ENCODE data around the gene SLC7A10.

DNA sequence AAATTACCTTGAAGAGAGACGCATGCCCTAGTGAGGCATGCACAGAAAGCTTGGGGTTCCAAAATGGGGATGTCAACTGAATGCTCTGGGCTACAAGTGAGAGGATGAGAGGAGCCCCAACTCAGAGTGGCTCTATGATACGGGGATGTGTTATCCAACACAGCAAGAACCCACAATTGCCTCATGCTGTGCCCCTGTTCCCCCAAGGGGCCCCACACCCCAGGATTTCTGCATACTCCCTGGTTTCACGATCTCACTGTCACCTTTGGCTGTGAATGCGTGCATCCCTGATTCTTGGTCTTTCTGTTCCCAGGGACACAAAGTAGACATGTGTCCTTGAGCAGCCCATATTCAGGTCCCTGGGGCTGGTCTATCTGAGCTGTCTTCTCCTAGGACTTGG lies 64.4 kb downstream of the SLC7A10 start:
- TF ChIP-seq CTCF (IDR thresholded peaks at IDR 0.05; ENCODE audit: low read length), result no peak
- no peak for TF ChIP-seq EZH2 (IDR thresholded peaks at IDR 0.05; ENCODE audit: borderline replicate concordance, low read length)

All from OCI-LY1 (cell line).